ENCODE data around the gene LRRC2.

DNA sequence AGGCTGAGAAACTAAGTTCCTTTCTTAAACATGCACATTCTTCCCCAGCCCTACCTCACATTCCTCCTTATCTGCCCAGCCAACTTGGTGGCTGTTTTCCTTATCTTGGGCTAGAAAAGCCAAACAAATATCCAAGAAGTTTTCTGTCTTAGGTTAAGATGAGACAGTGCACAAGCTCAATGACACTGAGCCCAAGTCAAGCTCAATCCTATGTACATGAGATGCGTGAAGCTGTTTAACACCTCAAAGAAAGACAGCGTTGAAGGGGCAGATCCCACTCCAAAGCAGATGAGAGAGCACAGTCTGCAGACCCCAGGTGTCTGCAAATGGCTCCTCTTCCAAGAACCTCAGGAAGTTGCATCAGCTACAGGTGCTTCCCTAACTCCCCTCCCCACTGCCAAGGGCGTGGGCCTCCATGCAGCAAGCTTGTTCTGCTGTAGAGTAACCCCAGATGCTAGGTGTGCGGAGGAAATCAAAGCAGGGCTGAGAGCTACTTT is 16.6 kb downstream of the LRRC2 start:
- TF ChIP-seq, protein P1, sequence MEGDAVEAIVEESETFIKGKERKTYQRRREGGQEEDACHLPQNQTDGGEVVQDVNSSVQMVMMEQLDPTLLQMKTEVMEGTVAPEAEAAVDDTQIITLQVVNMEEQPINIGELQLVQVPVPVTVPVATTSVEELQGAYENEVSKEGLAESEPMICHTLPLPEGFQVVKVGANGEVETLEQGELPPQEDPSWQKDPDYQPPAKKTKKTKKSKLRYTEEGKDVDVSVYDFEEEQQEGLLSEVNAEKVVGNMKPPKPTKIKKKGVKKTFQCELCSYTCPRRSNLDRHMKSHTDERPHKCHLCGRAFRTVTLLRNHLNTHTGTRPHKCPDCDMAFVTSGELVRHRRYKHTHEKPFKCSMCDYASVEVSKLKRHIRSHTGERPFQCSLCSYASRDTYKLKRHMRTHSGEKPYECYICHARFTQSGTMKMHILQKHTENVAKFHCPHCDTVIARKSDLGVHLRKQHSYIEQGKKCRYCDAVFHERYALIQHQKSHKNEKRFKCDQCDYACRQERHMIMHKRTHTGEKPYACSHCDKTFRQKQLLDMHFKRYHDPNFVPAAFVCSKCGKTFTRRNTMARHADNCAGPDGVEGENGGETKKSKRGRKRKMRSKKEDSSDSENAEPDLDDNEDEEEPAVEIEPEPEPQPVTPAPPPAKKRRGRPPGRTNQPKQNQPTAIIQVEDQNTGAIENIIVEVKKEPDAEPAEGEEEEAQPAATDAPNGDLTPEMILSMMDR (IDR thresholded peaks at IDR 0.05), result no peak
- TF ChIP-seq EZH2 (IDR thresholded peaks at IDR 0.05), result no peak
